GOT3 (cell line): ENCODE results near the gene DCUN1D3.
"Not testable (repeated sequence)": the region's sequence is repeated elsewhere in the genome, so short reads cannot be mapped to it uniquely, and the experiment has no call there.

Source experiments
- DNase-seq: peaks from one replicate; lab custom pipeline; 2025; ENCODE audit warnings: mixed read lengths; lab: John Stamatoyannopoulos, UW

DCUN1D3 gene

DNA sequence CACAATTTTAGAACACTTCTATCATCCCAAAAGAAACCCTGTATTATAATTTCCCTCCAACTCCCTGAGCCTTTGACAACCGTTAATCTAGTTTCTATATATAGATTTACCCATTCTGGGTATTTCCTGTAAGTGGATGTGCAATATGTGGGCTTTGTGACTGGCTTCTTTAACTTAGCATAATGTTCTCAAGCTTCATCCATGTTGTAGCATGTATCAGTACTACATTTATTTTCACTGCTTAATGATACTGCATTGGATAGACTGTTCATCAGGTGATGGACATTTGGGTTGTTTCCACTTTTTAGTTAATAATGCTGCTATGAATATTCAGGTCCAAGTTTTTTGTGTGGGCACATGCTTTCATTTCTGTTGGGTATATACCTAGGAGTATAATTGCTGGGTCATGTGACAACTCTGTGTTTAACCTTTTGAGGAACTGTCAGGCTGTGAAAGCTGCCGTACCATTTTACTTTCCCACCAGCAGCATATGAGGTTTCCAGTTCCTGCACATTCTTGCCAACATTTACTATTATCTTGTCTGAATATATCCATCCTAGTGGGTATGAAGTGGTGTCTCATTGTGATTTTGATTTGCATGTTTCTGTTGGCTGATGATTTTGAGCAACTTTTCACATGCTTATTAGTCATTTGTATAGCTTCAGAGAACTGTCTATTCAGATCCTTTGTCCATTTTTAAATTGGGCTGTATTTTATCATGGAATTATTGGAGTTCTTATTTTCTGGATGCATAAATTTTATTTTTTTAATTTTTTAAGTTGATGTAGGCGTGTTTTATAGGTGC, 77.4 kb downstream of the DCUN1D3 start:
- no peak for DNase-seq

DNA sequence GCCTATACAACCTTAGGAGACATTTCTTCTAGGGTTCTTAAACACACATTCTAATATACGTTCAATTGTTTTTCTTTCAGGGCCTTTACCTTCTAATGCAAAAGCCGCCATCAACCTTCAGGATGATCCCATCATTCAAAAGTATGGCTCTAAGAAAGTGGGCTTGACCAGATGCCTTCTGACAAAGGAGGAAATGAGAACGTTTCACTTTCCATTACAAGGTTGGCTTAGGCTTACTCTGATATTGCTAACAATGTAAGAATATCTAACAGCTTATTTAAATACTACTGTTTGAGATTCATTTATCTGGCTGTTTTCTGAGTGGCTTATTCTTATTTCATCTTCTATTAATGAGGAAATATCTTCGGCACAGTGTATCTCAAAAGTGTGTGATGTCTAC, 78.5 kb downstream of the DCUN1D3 start:
- no peak for DNase-seq

DNA sequence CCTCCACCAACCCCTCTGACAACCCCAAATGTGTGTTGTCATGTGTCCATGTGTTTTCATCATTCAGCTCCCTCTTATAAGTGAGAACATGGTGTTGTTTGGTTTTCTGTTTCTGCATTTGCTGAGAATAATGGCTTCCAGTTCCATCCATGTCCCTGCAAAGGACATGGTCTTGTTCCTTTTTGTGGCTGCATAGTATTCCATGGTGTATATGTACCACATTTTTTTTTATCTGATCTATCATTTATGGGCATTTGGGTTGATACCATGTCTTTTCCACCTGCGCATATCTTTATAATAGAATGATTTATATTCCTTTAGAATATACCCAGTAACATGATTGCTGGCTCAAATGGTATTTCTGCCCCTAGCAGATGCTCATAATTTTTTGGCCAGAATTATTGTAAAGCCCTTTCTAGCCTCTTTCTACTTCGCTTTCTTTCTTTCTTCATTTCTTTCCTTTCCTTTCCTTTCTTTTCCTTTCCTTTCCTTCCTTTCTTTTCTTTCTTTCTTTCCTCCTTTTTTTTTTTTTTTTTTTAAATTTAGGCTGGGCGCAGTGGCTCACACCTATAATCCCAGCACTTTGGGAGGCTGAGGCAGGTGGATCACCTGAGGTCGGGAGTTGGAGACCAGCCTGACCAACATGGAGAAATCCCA, 81.1 kb downstream of the DCUN1D3 start:
- no peak for DNase-seq

DNA sequence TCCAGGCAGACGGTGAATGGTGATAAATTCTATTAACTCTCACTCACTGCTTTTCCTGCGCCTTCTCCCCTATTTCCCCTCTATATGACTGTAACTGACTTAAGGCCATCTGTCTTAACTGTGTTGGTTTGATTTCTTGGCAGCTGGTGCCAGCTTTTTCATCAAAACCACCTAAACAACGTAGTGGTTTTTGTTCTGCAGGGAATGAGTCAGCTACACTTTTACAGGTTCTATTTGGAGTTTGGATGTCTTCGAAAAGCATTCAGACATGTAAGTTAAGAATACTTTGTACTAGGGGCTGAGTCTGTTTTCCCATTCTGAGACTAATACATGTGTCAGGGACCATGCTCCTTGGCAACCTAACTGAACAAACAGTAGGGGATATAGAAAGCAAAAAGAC, 85.4 kb downstream of the DCUN1D3 start:
- no peak for DNase-seq

DNA sequence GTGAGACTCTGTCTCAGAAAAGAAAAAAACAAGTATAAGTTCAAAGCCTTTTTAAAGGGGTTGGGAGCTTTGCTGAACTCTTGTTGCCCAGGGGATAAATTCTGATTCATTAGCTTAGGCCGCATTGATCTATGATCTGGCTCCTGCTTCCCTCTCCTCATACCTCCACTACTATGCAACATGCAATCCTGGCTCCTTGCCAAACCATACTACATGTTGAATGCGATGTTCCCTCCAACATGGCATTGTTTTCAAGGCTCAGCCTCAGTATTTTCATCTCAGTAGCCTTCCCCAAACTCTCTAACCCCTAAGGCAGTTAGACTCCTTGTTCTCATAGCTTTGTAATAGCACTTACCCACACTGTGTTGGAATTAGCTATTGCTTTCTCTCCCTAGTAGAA, 87.6 kb downstream of the DCUN1D3 start:
- no peak for DNase-seq

DNA sequence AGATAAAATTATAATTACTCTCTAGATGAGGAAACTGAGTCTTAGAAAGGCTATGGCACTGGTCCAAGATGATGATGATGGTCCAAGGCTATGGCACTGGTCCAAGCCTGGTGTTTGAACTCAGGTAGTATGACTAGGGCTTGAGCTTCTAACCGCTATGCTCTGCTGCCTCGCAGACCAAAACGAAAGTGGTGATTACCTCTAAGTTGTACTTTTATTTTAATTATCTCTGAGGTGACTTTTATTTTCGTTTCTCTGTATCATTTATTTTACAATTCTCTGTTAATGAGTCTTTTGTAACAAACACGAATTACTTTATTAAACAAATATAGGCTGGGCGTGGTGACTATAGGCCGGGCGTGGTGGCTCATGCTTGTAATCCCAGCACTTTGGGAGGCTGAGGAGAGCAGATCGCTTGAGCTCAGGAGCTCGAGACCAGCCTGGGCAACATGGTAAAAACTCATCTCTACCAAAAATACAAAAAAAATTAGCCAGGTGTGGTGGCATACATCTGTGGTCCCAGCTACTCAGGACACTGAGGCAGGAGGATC, 88.2 kb downstream of the DCUN1D3 start:
- DNase-seq: no peak

DNA sequence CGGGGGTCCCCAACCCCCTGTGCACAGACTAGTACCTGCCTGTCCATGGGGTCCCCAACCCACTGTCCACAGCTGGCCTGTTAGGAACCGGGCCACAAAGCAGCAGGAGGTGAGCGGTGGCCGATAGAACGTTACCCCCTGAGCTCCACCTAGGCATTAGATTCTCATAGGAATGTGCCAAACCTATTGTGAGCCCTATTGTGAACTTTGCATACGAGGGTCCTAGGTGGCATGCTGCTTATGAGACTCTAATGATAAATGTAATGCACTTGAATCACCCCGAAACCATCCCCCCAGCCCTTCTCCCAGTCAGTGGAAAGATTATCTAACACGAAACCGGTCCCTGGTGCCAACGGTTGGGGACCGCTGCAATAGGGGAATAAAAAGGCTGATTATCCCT, 92.3 kb downstream of the DCUN1D3 start:
- no peak for DNase-seq

DNA sequence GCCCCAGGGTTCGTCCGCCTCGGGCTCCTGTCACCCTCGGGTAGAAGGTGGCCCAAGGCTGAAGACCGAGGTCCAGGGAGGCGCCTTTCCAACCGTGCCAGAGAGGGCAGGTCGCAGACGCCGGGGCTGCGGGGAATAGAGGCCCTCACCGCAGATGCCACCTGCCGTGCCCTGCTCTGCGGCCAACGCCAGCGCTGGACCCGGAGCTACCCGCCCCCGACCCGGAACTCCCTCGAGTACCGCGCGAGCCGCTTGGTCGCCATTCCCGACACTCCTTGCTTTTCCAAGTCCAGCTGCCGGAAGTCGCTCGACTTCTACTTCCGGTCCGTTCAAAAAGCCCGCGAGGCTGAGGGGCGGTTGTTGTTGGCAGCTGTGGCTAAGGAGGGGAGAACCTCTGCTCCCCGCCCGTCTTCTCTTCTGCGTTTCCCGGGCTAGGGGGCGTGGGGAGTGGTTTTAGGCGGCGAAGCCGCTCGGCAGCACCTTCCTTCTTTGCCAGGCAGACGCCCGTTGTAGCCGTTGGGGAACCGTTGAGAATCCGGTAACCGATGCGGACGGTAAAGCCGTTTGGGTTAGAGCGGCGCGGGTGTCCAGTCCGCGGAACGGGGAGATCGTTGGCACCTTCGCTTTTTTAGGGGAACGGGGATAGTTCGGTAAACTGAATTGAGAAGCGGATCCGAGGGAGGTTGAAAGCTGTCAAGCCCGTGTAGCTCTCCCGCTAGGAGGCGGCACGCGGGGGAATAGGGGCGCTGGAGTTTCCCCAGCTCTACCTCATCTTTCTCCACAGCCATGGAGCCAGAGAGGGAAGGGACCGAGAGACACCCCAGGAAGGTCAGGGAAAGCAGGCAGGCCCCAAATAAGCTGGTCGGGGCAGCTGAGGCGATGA, 93.7 kb downstream of the DCUN1D3 start, which contains the start of the genes ERI2 and REXO5:
Gene ERI2 (minus strand): TSS at position 305 of the 883 bp plus-strand sequence. CDS start 42 bp downstream, at position 263.
Gene REXO5 (plus strand): TSS at position 360 of the 883 bp plus-strand sequence. CDS start 427 bp downstream, at position 787.
- peak; percentile 71 for DNase-seq

DNA sequence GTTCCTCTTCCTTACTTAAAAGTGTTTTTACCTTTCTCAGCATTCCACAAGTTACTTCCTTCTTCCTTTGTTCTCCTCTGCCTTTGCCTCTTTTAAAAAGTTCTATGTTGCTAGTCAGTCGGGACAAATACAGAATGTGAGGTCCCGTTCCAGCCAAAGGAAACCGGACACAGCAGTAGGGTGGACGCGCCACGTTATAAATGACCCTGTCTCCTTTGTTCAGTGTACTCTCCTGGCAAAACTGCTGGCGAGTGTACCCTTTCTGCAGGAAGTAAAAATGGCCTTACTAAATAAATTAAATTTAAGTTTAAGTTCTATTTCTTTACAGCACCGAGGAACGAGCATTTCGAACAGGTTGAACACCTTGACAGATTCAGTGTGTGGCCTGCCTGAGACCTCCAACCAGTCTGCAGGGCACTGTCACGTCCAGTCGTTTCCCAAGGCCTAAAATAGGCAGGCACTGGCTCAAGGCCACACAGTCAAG, 94.4 kb downstream of the DCUN1D3 start:
- not testable (repeated sequence) for DNase-seq
